ENCODE data around the gene PKP3. TPM values are rescaled to one million over a fixed set of nuclear protein-coding genes. Genes with fewer than 3 reads are reported as not detected.

PKP3 gene, protein sequence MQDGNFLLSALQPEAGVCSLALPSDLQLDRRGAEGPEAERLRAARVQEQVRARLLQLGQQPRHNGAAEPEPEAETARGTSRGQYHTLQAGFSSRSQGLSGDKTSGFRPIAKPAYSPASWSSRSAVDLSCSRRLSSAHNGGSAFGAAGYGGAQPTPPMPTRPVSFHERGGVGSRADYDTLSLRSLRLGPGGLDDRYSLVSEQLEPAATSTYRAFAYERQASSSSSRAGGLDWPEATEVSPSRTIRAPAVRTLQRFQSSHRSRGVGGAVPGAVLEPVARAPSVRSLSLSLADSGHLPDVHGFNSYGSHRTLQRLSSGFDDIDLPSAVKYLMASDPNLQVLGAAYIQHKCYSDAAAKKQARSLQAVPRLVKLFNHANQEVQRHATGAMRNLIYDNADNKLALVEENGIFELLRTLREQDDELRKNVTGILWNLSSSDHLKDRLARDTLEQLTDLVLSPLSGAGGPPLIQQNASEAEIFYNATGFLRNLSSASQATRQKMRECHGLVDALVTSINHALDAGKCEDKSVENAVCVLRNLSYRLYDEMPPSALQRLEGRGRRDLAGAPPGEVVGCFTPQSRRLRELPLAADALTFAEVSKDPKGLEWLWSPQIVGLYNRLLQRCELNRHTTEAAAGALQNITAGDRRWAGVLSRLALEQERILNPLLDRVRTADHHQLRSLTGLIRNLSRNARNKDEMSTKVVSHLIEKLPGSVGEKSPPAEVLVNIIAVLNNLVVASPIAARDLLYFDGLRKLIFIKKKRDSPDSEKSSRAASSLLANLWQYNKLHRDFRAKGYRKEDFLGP
- not detected in 2 replicates for polyA plus RNA-seq

DNA sequence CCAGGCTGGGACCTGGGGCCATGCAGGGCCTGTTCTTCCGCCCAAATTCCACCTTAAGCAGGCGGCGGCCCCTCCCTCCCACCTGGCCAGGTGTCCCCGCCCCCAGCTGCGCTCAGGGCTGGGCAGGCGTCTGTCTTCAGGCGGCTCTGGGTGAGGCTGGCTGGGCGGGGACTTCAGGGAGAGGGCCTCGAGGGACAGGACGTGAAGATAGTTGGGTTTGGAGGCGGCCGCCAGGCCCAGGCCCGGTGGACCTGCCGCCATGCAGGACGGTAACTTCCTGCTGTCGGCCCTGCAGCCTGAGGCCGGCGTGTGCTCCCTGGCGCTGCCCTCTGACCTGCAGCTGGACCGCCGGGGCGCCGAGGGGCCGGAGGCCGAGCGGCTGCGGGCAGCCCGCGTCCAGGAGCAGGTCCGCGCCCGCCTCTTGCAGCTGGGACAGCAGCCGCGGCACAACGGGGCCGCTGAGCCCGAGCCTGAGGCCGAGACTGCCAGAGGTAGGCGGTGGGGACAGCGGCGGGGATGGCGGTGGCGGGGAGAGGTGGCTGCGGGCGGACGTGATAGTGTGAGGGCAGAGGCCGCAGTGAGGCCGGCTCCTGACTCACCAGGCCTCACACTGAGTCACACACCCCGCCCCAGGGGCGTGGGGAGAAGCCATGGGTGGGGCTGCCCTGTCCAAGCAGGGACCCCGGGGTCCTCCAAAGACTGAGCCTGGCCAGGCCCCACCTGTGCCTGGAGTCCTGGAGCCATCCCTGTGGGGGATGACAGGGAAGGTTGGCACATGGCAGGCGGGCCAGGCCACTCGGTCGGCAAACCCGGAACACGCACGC is at the start of gene PKP3:
PKP3 (plus strand) TSS at position 176 of the 824 bp plus-strand sequence; CDS start at position 260, 84 bp downstream.

DNA sequence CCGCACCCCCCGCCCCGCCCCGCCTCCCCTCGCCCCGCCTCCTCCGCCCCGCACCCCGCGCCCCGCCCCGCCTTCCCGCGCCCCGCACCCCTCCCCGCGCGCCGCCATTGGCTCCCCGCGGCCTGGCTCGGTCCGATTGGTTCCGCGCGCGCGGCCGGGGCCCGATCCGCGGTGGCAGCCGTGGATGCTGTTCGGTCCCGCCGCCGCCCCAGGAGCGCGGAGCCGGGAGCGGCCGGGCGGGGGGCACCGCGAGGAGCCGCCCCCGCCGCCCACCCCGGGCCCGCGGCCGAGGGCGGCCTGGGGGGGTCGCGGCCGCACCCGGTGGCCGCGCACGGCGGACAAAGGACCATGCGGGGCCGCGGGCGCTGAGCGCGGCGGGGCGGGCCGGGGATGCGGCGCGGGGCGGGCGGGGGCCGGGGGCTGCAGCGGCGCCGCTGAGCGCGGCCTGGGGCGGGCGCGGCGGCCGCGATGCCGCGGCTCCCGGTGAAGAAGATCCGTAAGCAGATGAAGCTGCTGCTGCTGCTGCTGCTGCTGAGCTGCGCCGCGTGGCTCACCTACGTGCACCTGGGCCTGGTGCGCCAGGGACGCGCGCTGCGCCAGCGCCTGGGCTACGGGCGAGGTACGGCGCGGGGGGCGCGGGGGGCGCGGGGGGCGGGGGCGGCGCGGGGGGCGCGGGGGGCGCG is 24.5 kb upstream of the PKP3 start, which contains the start of gene B4GALNT4:
B4GALNT4 (plus strand) TSS at position 164 of the 683 bp plus-strand sequence; CDS start at position 469, 305 bp downstream.

DNA sequence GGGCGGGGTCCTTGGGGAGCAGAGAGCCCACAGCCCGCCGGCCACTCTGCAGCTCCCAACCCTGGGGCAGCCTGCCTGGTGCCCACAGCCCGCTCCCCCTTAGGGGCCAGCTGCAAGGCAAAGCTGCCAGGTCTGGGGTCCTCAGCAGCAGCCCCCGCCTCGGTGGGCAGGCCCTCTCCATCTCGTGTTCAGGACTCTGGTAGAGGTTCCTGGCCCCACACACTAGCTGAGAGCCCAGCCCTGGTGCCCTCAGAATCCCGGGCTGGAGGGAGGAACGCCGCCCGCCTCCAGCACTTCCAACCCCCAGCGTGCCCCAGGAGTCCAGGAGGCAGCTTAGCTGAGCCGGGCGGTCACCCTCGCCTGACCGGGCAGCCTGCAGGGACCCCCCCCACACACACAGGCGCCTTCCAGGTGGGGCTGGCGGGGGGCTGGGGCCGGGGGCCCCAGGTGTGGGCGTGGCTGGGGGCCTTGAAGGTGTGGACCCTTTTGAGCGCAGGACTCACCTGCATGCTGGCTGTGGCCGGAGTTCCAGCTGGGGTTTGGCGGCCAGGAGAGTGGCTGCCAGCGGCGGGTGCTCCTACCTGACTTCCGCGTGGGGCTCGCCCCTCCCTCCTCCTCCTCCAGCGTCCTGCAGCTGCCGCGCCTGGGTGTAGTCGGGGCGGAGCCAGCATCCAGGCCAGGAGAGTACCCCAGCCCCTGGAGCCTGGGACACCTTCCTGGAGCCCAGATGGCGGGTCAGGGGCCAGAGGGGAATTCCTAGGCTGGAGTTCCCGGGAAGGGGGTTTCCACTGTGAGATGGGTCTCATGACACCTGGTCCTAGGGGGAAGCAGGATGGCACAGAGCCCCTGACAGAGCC is 47.6 kb downstream of the PKP3 start, which contains the start of gene ANO9:
ANO9 (minus strand) TSS at position 594 of the 857 bp plus-strand sequence; CDS start at position 509, 85 bp downstream.

DNA sequence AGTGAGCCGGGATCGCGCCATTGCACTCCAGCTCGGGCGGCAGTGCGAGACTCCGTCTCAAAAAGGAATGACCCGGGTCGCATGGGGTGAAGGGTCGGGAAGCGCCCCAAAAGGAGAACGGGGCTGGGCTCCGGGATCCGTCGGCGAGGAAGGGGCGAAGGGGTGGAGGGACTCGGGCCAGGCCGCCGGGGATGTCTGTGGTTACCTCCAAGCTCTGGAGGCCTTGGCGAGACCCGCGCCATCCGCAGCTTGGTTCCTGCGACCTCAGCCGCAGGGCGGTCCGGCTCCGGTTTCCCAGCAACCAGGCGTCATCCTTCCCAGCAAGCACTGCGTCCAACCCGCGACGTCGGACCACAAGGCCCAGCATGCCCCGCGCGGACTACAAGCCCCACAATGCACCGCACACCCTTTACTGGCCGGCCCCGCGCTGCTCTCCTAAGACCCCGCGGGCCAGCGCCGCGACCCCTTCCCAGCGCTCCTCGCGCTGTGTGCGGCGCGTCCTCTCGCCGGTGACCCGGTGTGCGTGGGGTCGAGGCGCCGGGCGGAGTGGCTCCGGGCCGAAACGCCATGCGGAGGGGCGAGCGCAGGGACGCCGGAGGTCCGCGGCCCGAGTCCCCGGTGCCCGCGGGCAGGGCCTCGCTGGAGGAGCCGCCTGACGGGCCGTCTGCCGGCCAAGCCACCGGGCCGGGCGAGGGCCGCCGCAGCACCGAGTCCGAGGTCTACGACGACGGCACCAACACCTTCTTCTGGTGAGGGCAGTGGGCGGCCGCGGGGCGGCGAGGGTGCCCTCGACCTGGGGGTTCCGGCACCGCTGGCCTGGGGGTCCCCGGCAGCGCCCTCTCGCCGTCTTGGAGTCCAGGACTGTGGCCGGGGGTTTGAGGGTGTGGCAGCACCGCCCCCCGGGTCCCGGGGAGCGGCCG is 56.1 kb downstream of the PKP3 start, which contains the start of gene PTDSS2:
PTDSS2 (plus strand) TSS at position 391 of the 920 bp plus-strand sequence; CDS start at position 568, 177 bp downstream.

Other genes starting within 250 kb of the PKP3 start
- gene SCGB1C1, start 201.1 kb upstream of the PKP3 start, polyA plus RNA-seq: not detected in 2 replicates
- 4.3 and 4.5 TPM in 2 replicates for gene BET1L, start 186.8 kb upstream of the PKP3 start, polyA plus RNA-seq
- gene RIC8A, start 186.5 kb upstream of the PKP3 start, polyA plus RNA-seq: 5.9 and 8.3 TPM in 2 replicates
- gene SIRT3, start 157.9 kb upstream of the PKP3 start, polyA plus RNA-seq: 8.4 and 9.6 TPM in 2 replicates
- gene PSMD13, start 157.2 kb upstream of the PKP3 start, polyA plus RNA-seq: 84.5 and 95.9 TPM in 2 replicates
- gene NLRP6, start 115.8 kb upstream of the PKP3 start, polyA plus RNA-seq: not detected in 2 replicates
- gene PGGHG, start 105.1 kb upstream of the PKP3 start, polyA plus RNA-seq: not detected in 2 replicates
- not detected in 2 replicates for gene IFITM5, start 94.7 kb upstream of the PKP3 start, polyA plus RNA-seq
- gene IFITM2, start 86.4 kb upstream of the PKP3 start, polyA plus RNA-seq: 7.0 and 9.8 TPM in 2 replicates
- gene IFITM1, start 80.2 kb upstream of the PKP3 start, polyA plus RNA-seq: 3.2 and 3.6 TPM in 2 replicates
- gene IFITM3, start 73.3 kb upstream of the PKP3 start, polyA plus RNA-seq: 33.2 and 34.1 TPM in 2 replicates
- 0.56 and 5.0 TPM in 2 replicates for gene B4GALNT4, start 24.7 kb upstream of the PKP3 start, polyA plus RNA-seq
- 3.0 TPM in 2 replicates for gene SIGIRR, start 20.8 kb downstream of the PKP3 start, polyA plus RNA-seq
- not detected in 2 replicates for gene ANO9, start 47.8 kb downstream of the PKP3 start, polyA plus RNA-seq
- 2.3 and 3.5 TPM in 2 replicates for gene PTDSS2, start 56.1 kb downstream of the PKP3 start, polyA plus RNA-seq
- gene RNH1, start 113.0 kb downstream of the PKP3 start, polyA plus RNA-seq: 12.8 and 13.2 TPM in 2 replicates
- gene HRAS, start 141.4 kb downstream of the PKP3 start, polyA plus RNA-seq: 19.5 and 37.7 TPM in 2 replicates
- 0.13 TPM in 1 of 2 replicates, not detected in the other for gene LRRC56, start 143.3 kb downstream of the PKP3 start, polyA plus RNA-seq
- gene LMNTD2, start 166.5 kb downstream of the PKP3 start, polyA plus RNA-seq: not detected in 2 replicates
- gene RASSF7, start 166.8 kb downstream of the PKP3 start, polyA plus RNA-seq: 1.6 and 3.9 TPM in 2 replicates
- gene PHRF1, start 182.3 kb downstream of the PKP3 start, polyA plus RNA-seq: 0.19 and 0.35 TPM in 2 replicates
- not detected in 2 replicates for gene IRF7, start 221.7 kb downstream of the PKP3 start, polyA plus RNA-seq
- gene CDHR5, start 230.7 kb downstream of the PKP3 start, polyA plus RNA-seq: not detected in 2 replicates
- gene SCT, start 233.0 kb downstream of the PKP3 start, polyA plus RNA-seq: not detected in 2 replicates
- not detected in 2 replicates for gene DRD4, start 243.1 kb downstream of the PKP3 start, polyA plus RNA-seq